SK-N-SH treated with all-trans-retinoic acid at 6 μM for 48 hours (cell line): ENCODE measurements around the gene KNSTRN.

ENCODE experiments used
- CSDC2 ChIP-seq: fragments of 250-450 bp; sonication (Bioruptor Pico); IDR thresholded peaks from 2 replicates; pipeline ENCODE4 v1.5.0; 2020; ENCODE audit warnings: mild to moderate bottlenecking, moderate library complexity
- TOX ChIP-seq: fragments of 250-450 bp; sonication (Bioruptor Pico); IDR thresholded peaks from 2 replicates; pipeline ENCODE4 v1.8.0; 2021; ENCODE audit warnings: mild to moderate bottlenecking, moderate library complexity, borderline replicate concordance
- TF ChIP-seq, protein P1 (sequence below): fragments of 250-450 bp; sonication (Bioruptor Pico); IDR thresholded peaks from 2 replicates; pipeline ENCODE4 v1.8.0; 2021; ENCODE audit warnings: low read depth, mild to moderate bottlenecking, moderate library complexity, borderline replicate concordance

DNA sequence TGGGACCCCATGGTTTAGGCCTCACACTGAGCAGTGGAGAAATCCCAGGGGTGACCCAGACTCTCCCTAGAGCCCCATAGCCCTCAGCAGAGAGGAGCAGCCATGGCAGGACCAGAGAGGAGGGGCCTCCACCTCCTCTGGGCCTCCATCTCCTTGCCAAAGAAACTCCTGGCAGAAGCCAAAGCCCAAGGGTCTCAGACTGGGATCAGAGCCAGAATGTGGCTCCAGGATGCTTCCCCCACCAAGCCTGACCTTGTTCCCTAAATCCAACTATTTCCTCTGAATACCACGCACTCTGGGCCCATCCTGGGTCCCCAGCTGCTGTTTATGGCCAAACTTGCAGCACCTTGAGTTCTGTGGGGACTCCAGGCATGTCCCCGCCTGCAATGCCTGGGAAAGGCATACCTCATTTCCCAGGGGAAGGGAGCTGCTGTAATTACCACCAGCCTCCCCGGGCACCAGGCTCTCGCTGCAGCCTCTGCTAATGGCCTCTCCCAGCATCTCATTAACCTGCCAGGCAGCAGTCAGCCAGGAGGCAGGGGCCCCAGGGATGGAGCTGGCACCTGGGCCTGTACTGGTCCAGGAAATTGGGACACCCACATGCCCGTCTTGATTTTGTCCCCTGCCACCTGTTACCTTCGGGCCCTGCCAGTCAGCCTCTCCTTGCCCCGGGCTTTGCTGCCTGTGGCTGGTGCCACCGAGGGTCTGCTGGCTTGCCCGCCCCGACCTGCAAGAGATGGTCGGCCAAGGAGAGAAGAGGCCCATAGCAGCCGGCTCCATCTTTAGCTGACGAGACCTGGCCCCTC, 46.4 kb upstream of the KNSTRN start:
- no peak for TF ChIP-seq CSDC2
- no peak for TF ChIP-seq TOX
- TF ChIP-seq, protein P1, sequence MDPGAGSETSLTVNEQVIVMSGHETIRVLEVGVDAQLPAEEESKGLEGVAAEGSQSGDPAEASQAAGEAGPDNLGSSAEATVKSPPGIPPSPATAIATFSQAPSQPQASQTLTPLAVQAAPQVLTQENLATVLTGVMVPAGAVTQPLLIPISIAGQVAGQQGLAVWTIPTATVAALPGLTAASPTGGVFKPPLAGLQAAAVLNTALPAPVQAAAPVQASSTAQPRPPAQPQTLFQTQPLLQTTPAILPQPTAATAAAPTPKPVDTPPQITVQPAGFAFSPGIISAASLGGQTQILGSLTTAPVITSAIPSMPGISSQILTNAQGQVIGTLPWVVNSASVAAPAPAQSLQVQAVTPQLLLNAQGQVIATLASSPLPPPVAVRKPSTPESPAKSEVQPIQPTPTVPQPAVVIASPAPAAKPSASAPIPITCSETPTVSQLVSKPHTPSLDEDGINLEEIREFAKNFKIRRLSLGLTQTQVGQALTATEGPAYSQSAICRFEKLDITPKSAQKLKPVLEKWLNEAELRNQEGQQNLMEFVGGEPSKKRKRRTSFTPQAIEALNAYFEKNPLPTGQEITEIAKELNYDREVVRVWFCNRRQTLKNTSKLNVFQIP (CRISPR knock-in tag): no peak
